Mesenchymal stem cell (in vitro differentiated cells and primary cell): ENCODE measurements around the gene CDC42BPA.

Experiments
- DNase-seq: peaks from one replicate; pipeline ENCODE4 v3.0.0-alpha.2; 2013
- H2AFZ ChIP-seq: one replicate; pipeline ENCODE4 v1.6.1; 2013; ENCODE audit warnings: low read depth, mild to moderate bottlenecking, control low read depth, inconsistent platforms, low read length, moderate library complexity
- H2AK5ac ChIP-seq: 2 replicates; pipeline ENCODE4 v1.6.1; 2013; ENCODE audit warnings: low read length, moderate library complexity, mild to moderate bottlenecking, inconsistent platforms; ENCODE audit not compliant: severe bottlenecking
- H2BK120ac ChIP-seq: one replicate; pipeline ENCODE4 v1.6.1; 2013; ENCODE audit warnings: low read depth, mild to moderate bottlenecking, inconsistent platforms, low read length, moderate library complexity
- H2BK12ac ChIP-seq, 2 experiments: one replicate each; pipeline ENCODE4 v1.6.1; 2013; ENCODE audit warnings: inconsistent platforms in 2 of 2, low read length in 2 of 2, mild to moderate bottlenecking in 2 of 2, moderate library complexity in 2 of 2, control low read depth in 1 of 2
- H2BK15ac ChIP-seq: one replicate; pipeline ENCODE4 v1.6.1; 2013; ENCODE audit warnings: mild to moderate bottlenecking, low read depth, inconsistent platforms; ENCODE audit not compliant: poor library complexity, severe bottlenecking
- H2BK5ac ChIP-seq: 2 replicates; pipeline ENCODE4 v1.6.1; 2013; ENCODE audit warnings: low read depth, mild to moderate bottlenecking, low read length, control low read depth, inconsistent platforms; ENCODE audit not compliant: poor library complexity, severe bottlenecking
- H3K14ac ChIP-seq, 2 experiments: one replicate each; pipeline ENCODE4 v1.6.1; 2013; ENCODE audit warnings: inconsistent platforms in 2 of 2, low read length in 2 of 2, control low read depth in 1 of 2, mild to moderate bottlenecking in 1 of 2, moderate library complexity in 1 of 2
- H3K18ac ChIP-seq, 2 experiments: one replicate each; pipeline ENCODE4 v1.6.1; 2013; ENCODE audit warnings: inconsistent platforms in 2 of 2, low read length in 2 of 2, control low read depth in 1 of 2, low read depth in 1 of 2, mild to moderate bottlenecking in 1 of 2
- H3K23ac ChIP-seq, 2 experiments: one replicate each; pipeline ENCODE4 v1.6.1; 2013; ENCODE audit warnings: inconsistent platforms in 2 of 2, low read length in 2 of 2, mild to moderate bottlenecking in 2 of 2, moderate library complexity in 2 of 2, control low read depth in 1 of 2
- H3K27ac ChIP-seq: 2 replicates; pipeline ENCODE4 v1.5.1; 2013; ENCODE audit warnings: mild to moderate bottlenecking, moderate library complexity, low read length, control low read depth, inconsistent platforms; ENCODE audit not compliant: poor library complexity, severe bottlenecking
- H3K27me3 ChIP-seq, 2 experiments: 2 replicates each; pipeline versions ENCODE4 v1.6.1 to v1.7.0; 2013; ENCODE audit warnings: low read length in 2 of 2, mild to moderate bottlenecking in 2 of 2, moderate library complexity in 2 of 2, control low read depth in 1 of 2, inconsistent platforms in 1 of 2; ENCODE audit not compliant: control insufficient read depth in 1 of 2, insufficient read depth in 1 of 2
- H3K36me3 ChIP-seq, 2 experiments: 2 replicates each; pipeline versions ENCODE4 v1.6.1 to v1.7.0; 2013; ENCODE audit warnings: low read length in 2 of 2, control low read depth in 1 of 2, inconsistent platforms in 1 of 2, low read depth in 1 of 2, mild to moderate bottlenecking in 1 of 2; ENCODE audit not compliant: insufficient read depth in 2 of 2, control insufficient read depth in 1 of 2
- H3K4ac ChIP-seq, 2 experiments: one replicate each; pipeline ENCODE4 v1.6.1; 2013; ENCODE audit warnings: inconsistent platforms in 2 of 2, low read length in 2 of 2, mild to moderate bottlenecking in 2 of 2, moderate library complexity in 2 of 2, control low read depth in 1 of 2, low read depth in 1 of 2
- H3K4me1 ChIP-seq: 2 replicates; pipeline ENCODE4 v1.6.1; 2013; ENCODE audit warnings: low read depth, low read length, control low read depth; ENCODE audit not compliant: control insufficient read depth, insufficient read depth
- H3K4me2 ChIP-seq: 2 replicates; pipeline ENCODE4 v1.6.1; 2013; ENCODE audit warnings: low read length, mild to moderate bottlenecking, inconsistent platforms; ENCODE audit not compliant: poor library complexity, severe bottlenecking
- H3K4me3 ChIP-seq, 2 experiments: 2 replicates each; pipeline versions ENCODE4 v1.5.1 to v1.7.0; 2013; ENCODE audit warnings: low read length in 2 of 2, mild to moderate bottlenecking in 2 of 2, control low read depth in 1 of 2, low read depth in 1 of 2; ENCODE audit not compliant: insufficient read depth in 1 of 2
- H3K79me1 ChIP-seq: replicated peaks from 2 replicates; pipeline ENCODE4 v1.6.1; 2013; ENCODE audit warnings: mild to moderate bottlenecking, control low read depth, low read length, inconsistent platforms; ENCODE audit not compliant: poor library complexity, severe bottlenecking
- H3K9ac ChIP-seq: 2 replicates; pipeline ENCODE4 v1.7.0; 2013; ENCODE audit warnings: mild to moderate bottlenecking, low read length, moderate library complexity
- H3K9me3 ChIP-seq: 2 replicates; pipeline ENCODE4 v1.7.0; 2013; ENCODE audit warnings: mild to moderate bottlenecking, low read length; ENCODE audit not compliant: control insufficient read depth
- H4K8ac ChIP-seq: one replicate; pipeline ENCODE4 v1.6.1; 2013; ENCODE audit warnings: inconsistent platforms, mild to moderate bottlenecking, low read length, moderate library complexity
- H4K91ac ChIP-seq: one replicate; pipeline ENCODE4 v1.6.1; 2013; ENCODE audit warnings: mild to moderate bottlenecking, low read length, inconsistent platforms
- WGBS: methylation state at CpG from one replicate; pipeline ENCODE4 v1.1.7; 2013; ENCODE audit warnings: mixed read lengths; 5-methylcytosine and 5-hydroxymethylcytosine counted together

Gene CDC42BPA

GRCh38 chr1:227092069-227092468 lies 226.2 kb downstream of the CDC42BPA start:
- H3K36me3 ChIP-seq: peaks cover 10 to 49% of the 10 kb centered on the region in 2 experiments
- H3K14ac ChIP-seq: no peak overlapping the region
- no peak overlapping the region for H3K4me3 ChIP-seq
- no peak overlapping the region for H2BK12ac ChIP-seq
- no peak overlapping the region for H2BK5ac ChIP-seq
- no peak overlapping the region for H3K4me2 ChIP-seq
- H3K27ac ChIP-seq: no peak overlapping the region
- no peak for DNase-seq
- no peak overlapping the region for H2BK15ac ChIP-seq
- H2AFZ ChIP-seq: no peak overlapping the region
- H3K4ac ChIP-seq: no peak overlapping the region
- no peak overlapping the region for H3K23ac ChIP-seq
- H4K8ac ChIP-seq: no peak overlapping the region
- H3K9ac ChIP-seq: no peak overlapping the region
- no peaks in the 10 kb centered on the region for H3K4me1 ChIP-seq
- no peak overlapping the region for H2BK120ac ChIP-seq
- no peaks in the 10 kb centered on the region for H3K9me3 ChIP-seq
- H3K79me1 ChIP-seq: peaks cover 10% of the 10 kb centered on the region
- H4K91ac ChIP-seq: no peak overlapping the region
- no peaks in the 10 kb centered on the region for H3K27me3 ChIP-seq
- H3K18ac ChIP-seq: no peak overlapping the region
- 100% methylated on average over 1 of the region's 1 CpG for WGBS
- no peak overlapping the region for H2AK5ac ChIP-seq

- Histone ChIP-seq H2BK15ac (no peak overlapping the region), H3K23ac (no peak overlapping the region), H2BK12ac (no peak overlapping the region), H3K18ac (no peak overlapping the region), H3K79me1 (no peaks in the 10 kb centered on the region), H3K27ac (no peak overlapping the region), H4K91ac (no peak overlapping the region), H3K4me1 (no peaks in the 10 kb centered on the region), H3K4ac (no peak overlapping the region), H3K9ac (no peak overlapping the region), H4K8ac (no peak overlapping the region), H3K9me3 (peaks cover 28% of the 10 kb centered on the region), H3K27me3 (no peaks in the 10 kb centered on the region), H2BK5ac (no peak overlapping the region), H3K36me3 (peaks cover 10 to 70% of the 10 kb centered on the region in 2 experiments), H2BK120ac (no peak overlapping the region), H3K4me2 (no peak overlapping the region), H3K4me3 (no peak overlapping the region), H3K14ac (no peak overlapping the region), H2AFZ (no peak overlapping the region), H2AK5ac (no peak overlapping the region)
- WGBS: no CpG with 5 or more reads among the region's 2 CpGs
- DNase-seq: no peak
Measured at GRCh38 chr1:227086636-227087035, 231.7 kb downstream of the CDC42BPA start.

GRCh38 chr1:227082999-227083746 lies 235.1 kb downstream of the CDC42BPA start:
- H3K18ac ChIP-seq: no peak overlapping the region
- peaks cover 28% of the 10 kb centered on the region for H3K9me3 ChIP-seq
- no peak overlapping the region for H2AFZ ChIP-seq
- H3K79me1 ChIP-seq: no peaks in the 10 kb centered on the region
- no peak overlapping the region for H3K4me2 ChIP-seq
- H2BK5ac ChIP-seq: no peak overlapping the region
- H2AK5ac ChIP-seq: no peak overlapping the region
- H2BK120ac ChIP-seq: no peak overlapping the region
- H3K4me3 ChIP-seq: no peak overlapping the region
- no peak overlapping the region for H3K23ac ChIP-seq
- H4K91ac ChIP-seq: no peak overlapping the region
- H3K9ac ChIP-seq: no peak overlapping the region
- H3K27ac ChIP-seq: no peak overlapping the region
- H3K4me1 ChIP-seq: no peaks in the 10 kb centered on the region
- H2BK12ac ChIP-seq: no peak overlapping the region
- DNase-seq: no peak
- peaks cover 0 to 60% of the 10 kb centered on the region in 2 experiments for H3K36me3 ChIP-seq
- no peak overlapping the region for H3K14ac ChIP-seq
- 96% methylated on average over 3 of the region's 4 CpGs for WGBS
- H4K8ac ChIP-seq: no peak overlapping the region
- H3K27me3 ChIP-seq: no peaks in the 10 kb centered on the region
- H2BK15ac ChIP-seq: no peak overlapping the region
- no peak overlapping the region for H3K4ac ChIP-seq

- Histone ChIP-seq H3K23ac (no peak overlapping the region), H2AK5ac (no peak overlapping the region), H3K27me3 (no peaks in the 10 kb centered on the region), H4K8ac (no peak overlapping the region), H3K14ac (no peak overlapping the region), H2BK120ac (no peak overlapping the region), H4K91ac (no peak overlapping the region), H3K18ac (no peak overlapping the region), H3K36me3 (peaks cover 0 to 24% of the 10 kb centered on the region in 2 experiments), H3K4ac (no peak overlapping the region), H3K9me3 (peaks cover 2% of the 10 kb centered on the region), H2BK12ac (no peak overlapping the region), H2BK5ac (no peak overlapping the region), H3K4me3 (no peak overlapping the region), H3K9ac (no peak overlapping the region), H3K4me1 (no peaks in the 10 kb centered on the region), H2AFZ (no peak overlapping the region), H2BK15ac (no peak overlapping the region), H3K79me1 (no peaks in the 10 kb centered on the region), H3K27ac (no peak overlapping the region), H3K4me2 (no peak overlapping the region)
- no peak for DNase-seq
Measured at GRCh38 chr1:227077783-227078182, 240.5 kb downstream of the CDC42BPA start.
